Endothelial cell of umbilical vein (primary cell): ENCODE data around the gene PRR5L. TPM values are rescaled to one million over a fixed set of nuclear protein-coding genes. Genes with fewer than 3 reads are reported as not detected.

Experiments
- BruUV-seq: library from RNA; stranded (reverse); fragments of 400-500 nt; replicated peaks from 2 replicates; lab custom pipeline; 2021; lab: Mats Ljungman, UMichigan
- CTCF ChIA-PET: fragments of 300-600, 350-600 bp; sonication (Branson Sonifier 250); formaldehyde crosslinking; loops from one replicate; lab custom pipeline; 2021; ENCODE audit warnings: antibody characterized with exemption, inconsistent platforms; lab: Charles Lee
- POLR2A ChIA-PET: fragments of 300-600, 350-600 bp; sonication (Branson Sonifier 250); formaldehyde crosslinking; loops from one replicate; lab custom pipeline; 2021; ENCODE audit warnings: antibody characterized with exemption, inconsistent platforms; lab: Charles Lee
- DNase-seq: peaks from one replicate; pipeline ENCODE4 v3.0.0-alpha.2; 2011; ENCODE audit warnings: low read depth, low spot score
- FAIRE-seq: peaks from 2 replicates; lab custom pipeline; 2011; peaks lifted over from hg19 to GRCh38; lab: Jason Lieb, UNC
- H2AFZ ChIP-seq: 2 replicates; pipeline ENCODE4 v1.6.0; 2012; ENCODE audit warnings: low read depth, low read length, control low read depth, inconsistent platforms
- H3K27ac ChIP-seq: 2 replicates; pipeline ENCODE4 v1.5.1; 2011; ENCODE audit warnings: low read depth, mild to moderate bottlenecking, control low read depth, low read length, moderate library complexity; ENCODE audit not compliant: insufficient read depth
- H3K27me3 ChIP-seq, 2 experiments: 2 replicates each; pipeline versions ENCODE4 v1.6.0 to v1.6.1; 2011; ENCODE audit warnings: low read length in 2 of 2, mixed read lengths in 1 of 2; ENCODE audit not compliant: control insufficient read depth in 2 of 2, insufficient read depth in 2 of 2
- H3K36me3 ChIP-seq, 2 experiments: 2 replicates in 1 of 2; 3 replicates in 1 of 2; pipeline ENCODE4 v1.5.1; 2011; ENCODE audit warnings: low read length in 2 of 2, mild to moderate bottlenecking in 1 of 2, moderate library complexity in 1 of 2; ENCODE audit not compliant: control insufficient read depth in 2 of 2, insufficient read depth in 2 of 2; ENCODE audit errors: extremely low read depth in 1 of 2
- H3K4me1 ChIP-seq: 3 replicates; pipeline ENCODE4 v1.5.1; 2011; ENCODE audit warnings: mild to moderate bottlenecking, low read length; ENCODE audit not compliant: control insufficient read depth, insufficient read depth; ENCODE audit errors: extremely low read depth
- H3K4me2 ChIP-seq: 2 replicates; pipeline ENCODE4 v1.6.1; 2011; ENCODE audit warnings: low read length, control low read depth, mixed read lengths; ENCODE audit not compliant: insufficient read depth
- H3K4me3 ChIP-seq, 3 experiments: fragments of 200-600 bp in 1 of 3; sonication (generic), shearing (Covaris generic) in 1 of 3; replicated peaks in 1 of 3; 2 replicates each; pipeline ENCODE4 v1.5.1; 2011 to 2016; ENCODE audit warnings: control low read depth in 3 of 3, low read length in 3 of 3, mild to moderate bottlenecking in 2 of 3, inconsistent platforms in 1 of 3, low read depth in 1 of 3, moderate library complexity in 1 of 3; ENCODE audit not compliant: insufficient read depth in 1 of 3
- H3K79me2 ChIP-seq: 2 replicates; pipeline ENCODE4 v1.6.0; 2012; ENCODE audit warnings: low read length, inconsistent platforms; ENCODE audit not compliant: control insufficient read depth, insufficient read depth
- H3K9ac ChIP-seq: replicated peaks from 2 replicates; pipeline ENCODE3; 2011; ENCODE audit warnings: low read length, control low read depth; ENCODE audit not compliant: insufficient read depth; ENCODE audit errors: extremely low read depth
- H3K9me1 ChIP-seq: replicated peaks from 3 replicates; pipeline ENCODE4 v1.6.0; 2011; ENCODE audit warnings: mild to moderate bottlenecking, low read length; ENCODE audit not compliant: control insufficient read depth, insufficient read depth; ENCODE audit errors: extremely low read depth
- H3K9me3 ChIP-seq: replicated peaks from 2 replicates; pipeline ENCODE4 v1.5.1; 2012; ENCODE audit warnings: low read length, inconsistent platforms; ENCODE audit not compliant: control insufficient read depth, insufficient read depth
- H4K20me1 ChIP-seq: replicated peaks from 2 replicates; pipeline ENCODE3; 2011; ENCODE audit warnings: mild to moderate bottlenecking, low read length; ENCODE audit not compliant: control insufficient read depth, insufficient read depth; ENCODE audit errors: extremely low read depth
- CTCF ChIP-seq, 2 donors: IDR thresholded peaks; 1 replicate in 1 of 2; 2 replicates in 1 of 2; pipeline ENCODE4 v1.5.1; 2011; ENCODE audit warnings: low read length in 2 of 2, mild to moderate bottlenecking in 2 of 2, moderate library complexity in 2 of 2, control low read depth in 1 of 2, inconsistent platforms in 1 of 2, low read depth in 1 of 2; ENCODE audit not compliant: insufficient read depth in 1 of 2; ENCODE audit errors: extremely low read depth in 1 of 2
- EZH2 ChIP-seq: IDR thresholded peaks from 2 replicates; pipeline ENCODE4 v1.6.1; 2012; ENCODE audit warnings: borderline replicate concordance, low read depth, mild to moderate bottlenecking, moderate library complexity, low read length, inconsistent platforms; ENCODE audit not compliant: severe bottlenecking
- FOS ChIP-seq: IDR thresholded peaks from 2 replicates; pipeline ENCODE4 v1.6.1; 2011; ENCODE audit warnings: mild to moderate bottlenecking, low read length, moderate library complexity, borderline replicate concordance; ENCODE audit not compliant: insufficient read depth
- JUN ChIP-seq: IDR thresholded peaks from 2 replicates; pipeline ENCODE4 v1.6.1; 2011; ENCODE audit warnings: borderline replicate concordance, low read depth; ENCODE audit not compliant: insufficient read length, insufficient read depth
- POLR2A ChIP-seq: IDR thresholded peaks from 2 replicates; pipeline ENCODE4 v1.6.1; 2012; ENCODE audit warnings: low read depth, mild to moderate bottlenecking, control low read depth, low read length
- POLR2AphosphoS5 ChIP-seq: IDR thresholded peaks from 2 replicates; pipeline ENCODE4 v1.6.1; 2012; ENCODE audit warnings: low read depth, mild to moderate bottlenecking, control low read depth, low read length, moderate library complexity; ENCODE audit not compliant: insufficient read depth
- dilution Hi-C: fragments of 300-500 bp; cut with MboI; formaldehyde crosslinking; loops from one replicate; pipeline ENCODE4 v1.15.0; 2019; ENCODE audit warnings: low sequenced_read_pairs; ENCODE audit not compliant: extremely low pct_ligation_motif_present
- intact Hi-C: fragments of 100-400 bp; cut with micrococcal nuclease; formaldehyde crosslinking; loops from one replicate; pipeline ENCODE4 v1.10.0; 2022
- polyA plus RNA-seq, 4 experiments: library from polyadenylated mRNA; depleted of rRNA in 3 of 4; stranded (reverse) in 3 of 4; unstranded in 1 of 4; fragments of >200 nt; gene quantifications; 2 replicates each; pipeline versions ENCODE4 v1.2.1 to v1.2.3, GENCODE V29; 2011 to 2012; ENCODE audit warnings: missing spikeins in 1 of 4
- total RNA-seq: library from RNA; stranded (reverse); gene quantifications from 2 replicates; pipeline ENCODE4 v1.2.3, GENCODE V29; 2021

The PRR5L gene
- total and polyA plus RNA-seq, 2 donors (not counting 3 experiments of a cell fraction or from before 2014, with no cell fraction given), result 2.5 to 6.1 TPM

GRCh38 chr11:36453678-36454077 lies 157.6 kb downstream of the PRR5L start:
- intact Hi-C loops (no loop called here), dilution Hi-C loops (no loop called here)
- DNase-seq (no peak), FAIRE-seq (no peak)
- Histone ChIP-seq H3K27ac (no peak overlapping the region), H3K9me3 (no peaks in the 10 kb centered on the region), H3K79me2 (no peaks in the 10 kb centered on the region), H3K4me3 (no peak overlapping the region), H3K9me1 (no peaks in the 10 kb centered on the region), H4K20me1 (no peaks in the 10 kb centered on the region), H3K27me3 (no peaks in the 10 kb centered on the region), H3K4me1 (no peaks in the 10 kb centered on the region), H3K36me3 (no peaks in the 10 kb centered on the region), H3K4me2 (no peak overlapping the region), H3K9ac (no peak overlapping the region), H2AFZ (no peak overlapping the region)
- ChIA-PET POLR2A (interaction anchor here (1.1 to 1.2 kb wide), 2 partner anchors 22 to 33 kb away, joined by 3 read pairs; no protein-coding TSS in a partner anchor), CTCF (interaction anchor here (3.4 kb wide), 1 partner anchor 25 kb away, joined by 13 read pairs; no protein-coding TSS in a partner anchor)
- no TSS peak for BruUV-seq
- TF ChIP-seq POLR2A (no peak), EZH2 (no peak), POLR2AphosphoS5 (no peak), JUN (no peak), CTCF (IDR thresholded peaks at IDR 0.05; ENCODE audit: extremely low read depth in 1 of 2, insufficient read depth in 1 of 2, low read depth in 1 of 2, low read length in 2 of 2) (no peak), FOS (no peak)
